GM12878 (cell line): ENCODE data around the gene MFNG. TPM values are rescaled to one million over a fixed set of nuclear protein-coding genes. Genes with fewer than 3 reads are reported as not detected.

Experiments used
- E2F4 ChIP-seq: IDR thresholded peaks from 2 replicates; pipeline ENCODE4 v1.6.1; 2012; ENCODE audit warnings: low read depth, low read length, improper control_type of control experiment
- E4F1 ChIP-seq: fragments of 450-650 bp; IDR thresholded peaks from 2 replicates; pipeline ENCODE4 v1.6.1; 2018; ENCODE audit warnings: borderline replicate concordance, mild to moderate bottlenecking; ENCODE audit not compliant: partially characterized antibody
- KDM1A ChIP-seq: fragments of 200-600 bp; sonication (generic); IDR thresholded peaks from 2 replicates; pipeline ENCODE4 v1.6.1; 2016; ENCODE audit warnings: borderline replicate concordance
- NFIC ChIP-seq: IDR thresholded peaks from 2 replicates; pipeline ENCODE4 v1.6.1; 2012; ENCODE audit warnings: low read depth, mild to moderate bottlenecking, inconsistent platforms, low read length, moderate library complexity
- PAX8 ChIP-seq: fragments of 450-650 bp; IDR thresholded peaks from 2 replicates; pipeline ENCODE4 v1.6.1; 2017; ENCODE audit warnings: mild to moderate bottlenecking, moderate library complexity
- RBBP5 ChIP-seq: fragments of 200-600 bp; sonication (generic); conservative IDR thresholded peaks from 2 replicates; pipeline ENCODE4 v1.6.1; 2016
- SKIL ChIP-seq: fragments of 450-650 bp; IDR thresholded peaks from 2 replicates; pipeline ENCODE4 v1.6.1; 2017; ENCODE audit warnings: mild to moderate bottlenecking, low read depth, inconsistent platforms; ENCODE audit not compliant: poor library complexity, severe bottlenecking
- SMARCA5 ChIP-seq: fragments of 450-650 bp; IDR thresholded peaks from 2 replicates; pipeline ENCODE4 v1.6.1; 2017; ENCODE audit warnings: mild to moderate bottlenecking
- SMC3 ChIP-seq: IDR thresholded peaks from 2 replicates; pipeline ENCODE4 v1.6.1; 2011; ENCODE audit warnings: low read length, improper control_type of control experiment, borderline replicate concordance
- ZNF24 ChIP-seq: fragments of 450-650 bp; IDR thresholded peaks from 2 replicates; pipeline ENCODE4 v1.6.1; 2017; ENCODE audit warnings: antibody characterized with exemption, mild to moderate bottlenecking
- polyA plus RNA-seq, 11 experiments: library from polyadenylated mRNA; depleted of rRNA in 4 of 11; unstranded in 6 of 11; stranded (reverse) in 5 of 11; fragments of >200 nt; fragmentation: Nextera tagmentation in 4 of 11; fragmentation: Illumina TruSeq in 1 of 11; extraction: Ambion mirVana in 4 of 11; extraction: Trizol in 1 of 11; gene quantifications; 1 replicate in 1 of 11; 2 replicates in 10 of 11; pipeline versions ENCODE4 v1.2.1 to v1.2.3, GENCODE V29; 2011 to 2016; ENCODE audit warnings: inconsistent platforms in 2 of 11, missing spikeins in 2 of 11, low read depth in 1 of 11
- total RNA-seq, 4 experiments: library from RNA; depleted of rRNA in 3 of 4; stranded (reverse); fragments of >200 nt in 3 of 4; fragmentation: Illumina TruSeq in 1 of 4; extraction: Trizol in 1 of 4; gene quantifications; 2 replicates each; pipeline versions ENCODE4 v1.2.1 to v1.2.3, GENCODE V29; 2013 to 2021
- TF ChIP-seq, protein P1 (sequence below): fragments of 450-650 bp; IDR thresholded peaks from 2 replicates; pipeline ENCODE4 v1.6.1; 2014; ENCODE audit warnings: mild to moderate bottlenecking

The MFNG gene
- total and polyA plus RNA-seq, 10 of the 15 experiments (the other 5 are each of a cell fraction or from before 2014, with no cell fraction given): 11.5 to 117 (median 68.5) TPM

- no peak for TF ChIP-seq ZNF24
- no peak for TF ChIP-seq NFIC
- no peak for TF ChIP-seq PAX8
- TF ChIP-seq SKIL: no peak
- TF ChIP-seq SMC3: peak; percentile 44; the same call in 1 of the 2 replicates
- no peak for TF ChIP-seq E4F1
- TF ChIP-seq, protein P1, sequence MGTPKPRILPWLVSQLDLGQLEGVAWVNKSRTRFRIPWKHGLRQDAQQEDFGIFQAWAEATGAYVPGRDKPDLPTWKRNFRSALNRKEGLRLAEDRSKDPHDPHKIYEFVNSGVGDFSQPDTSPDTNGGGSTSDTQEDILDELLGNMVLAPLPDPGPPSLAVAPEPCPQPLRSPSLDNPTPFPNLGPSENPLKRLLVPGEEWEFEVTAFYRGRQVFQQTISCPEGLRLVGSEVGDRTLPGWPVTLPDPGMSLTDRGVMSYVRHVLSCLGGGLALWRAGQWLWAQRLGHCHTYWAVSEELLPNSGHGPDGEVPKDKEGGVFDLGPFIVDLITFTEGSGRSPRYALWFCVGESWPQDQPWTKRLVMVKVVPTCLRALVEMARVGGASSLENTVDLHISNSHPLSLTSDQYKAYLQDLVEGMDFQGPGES: no peak
- TF ChIP-seq RBBP5: no peak
- TF ChIP-seq E2F4: no peak
- TF ChIP-seq KDM1A: no peak
- TF ChIP-seq SMARCA5: no peak
Measured at GRCh38 chr22:37498289-37498909, 12.2 kb upstream of the MFNG start (continued).
